HG03135 (cell line): ENCODE results near the gene PSMD2.
"Not testable (repeated sequence)": the region's sequence is repeated elsewhere in the genome, so short reads cannot be mapped to it uniquely, and the experiment has no call there.

ENCODE experiments used
- ATAC-seq: cut with Tn5 transposase; IDR thresholded peaks from one replicate; pipeline ENCODE4 v1.9.1; 2021; ENCODE audit warnings: mild to moderate bottlenecking, moderate library complexity; ENCODE audit not compliant: unreplicated experiment

Gene PSMD2

GRCh38 chr3:184298759-184299487 is at the start of gene PSMD2:
TSS of gene PSMD2 (plus strand) at chr3:184299241. CDS start at chr3:184299267, 26 bp downstream.
- ATAC-seq, result peak; percentile 92

DNA sequence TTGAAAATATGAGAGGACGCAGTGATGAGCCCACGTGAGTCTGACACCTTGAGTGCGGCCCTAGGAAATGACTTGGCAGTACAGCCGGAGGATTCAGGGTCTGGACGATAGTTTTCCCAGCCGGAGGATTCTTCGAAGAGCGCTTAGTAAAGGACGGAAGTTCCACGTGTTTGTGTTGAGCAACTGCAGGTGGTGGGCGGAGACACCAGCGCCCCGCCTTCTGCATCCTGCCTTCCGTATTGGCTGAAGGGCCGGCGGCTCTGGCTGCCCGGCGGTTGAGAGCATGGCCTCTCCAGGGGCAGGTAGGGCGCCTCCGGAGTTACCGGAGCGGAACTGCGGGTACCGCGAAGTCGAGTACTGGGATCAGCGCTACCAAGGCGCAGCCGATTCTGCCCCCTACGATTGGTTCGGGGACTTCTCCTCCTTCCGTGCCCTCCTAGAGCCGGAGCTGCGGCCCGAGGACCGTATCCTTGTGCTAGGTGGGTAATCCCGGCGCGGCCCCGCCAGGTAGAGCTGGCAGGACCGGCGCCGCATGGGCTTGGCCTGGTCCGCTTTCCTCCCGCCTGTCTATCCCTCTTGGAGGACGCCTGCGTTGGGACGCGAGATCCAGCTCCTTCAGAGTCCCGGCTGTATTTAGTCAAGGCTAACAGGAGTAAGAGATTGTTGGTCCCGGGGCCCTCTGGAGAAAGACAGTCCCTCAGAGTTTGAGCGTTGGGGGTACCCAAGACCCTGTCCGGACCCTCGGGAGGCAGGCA is 49.5 kb upstream of the PSMD2 start, which contains the start of gene EEF1AKMT4:
Gene EEF1AKMT4, plus strand, starts transcription at position 261 of the 755 bp plus-strand sequence. Its CDS starts 23 bp downstream, at position 284.
- peak; percentile 85 for ATAC-seq

- peak; percentile 66 for ATAC-seq
These were observed 48.7 kb upstream of the PSMD2 start for GRCh38 chr3:184250167-184250828.

DNA sequence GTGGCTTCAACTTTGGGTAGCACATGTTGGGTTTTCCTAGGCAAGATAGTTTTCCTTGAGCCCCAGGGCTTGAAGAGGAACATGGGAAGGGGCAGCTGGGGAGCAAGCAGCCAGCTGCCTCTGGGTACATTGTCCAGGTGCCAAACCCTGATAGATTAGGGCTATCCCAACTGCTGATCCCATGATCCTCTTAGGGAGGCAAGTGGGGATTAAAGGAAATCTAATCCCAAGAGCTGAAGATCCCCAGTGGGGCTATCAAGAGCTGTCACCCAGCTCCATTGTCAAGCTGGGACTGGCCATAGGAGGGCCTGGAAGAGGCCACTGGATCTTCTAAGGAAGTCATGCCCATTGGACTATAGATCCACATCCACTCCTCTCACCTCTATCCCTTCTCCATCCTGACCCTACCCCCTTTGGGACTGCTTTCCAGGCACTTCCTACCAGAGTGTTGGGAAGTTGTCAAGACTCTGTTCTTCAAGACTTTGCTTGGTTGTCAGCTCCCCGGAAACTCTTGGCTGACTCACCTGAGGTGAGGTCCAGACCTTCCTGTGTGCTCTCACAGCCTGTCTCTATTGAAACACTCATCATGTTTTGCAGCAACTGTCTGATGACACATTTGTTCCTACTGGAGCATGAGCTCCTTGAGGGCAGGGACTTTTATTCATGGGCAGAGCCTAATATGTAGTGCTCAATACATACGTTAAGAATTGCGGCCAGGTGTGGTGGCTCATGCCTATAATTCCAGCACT is 43.6 kb upstream of the PSMD2 start:
- ATAC-seq, result no peak

- ATAC-seq, result no peak
These were observed 41.7 kb upstream of the PSMD2 start for GRCh38 chr3:184257083-184257915.

DNA sequence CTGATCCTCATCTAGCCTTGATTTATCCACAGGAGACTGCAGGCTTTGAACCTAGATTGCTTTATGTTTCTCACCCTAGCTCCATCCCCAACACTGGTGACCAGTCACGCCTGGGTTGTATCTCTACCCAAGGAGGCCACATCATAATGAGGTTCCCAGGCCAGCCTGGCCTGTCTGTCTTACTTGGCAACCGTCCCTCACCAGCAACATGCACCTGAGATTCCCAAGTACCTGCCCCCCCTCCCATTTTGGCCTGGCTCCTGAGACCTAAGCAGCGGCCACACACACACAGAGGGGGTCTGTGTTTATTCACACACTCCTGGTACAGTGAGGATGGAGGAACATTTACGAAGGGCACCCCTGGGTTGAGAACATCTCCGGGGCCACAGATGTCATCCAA is 40.1 kb upstream of the PSMD2 start:
- no peak for ATAC-seq

DNA sequence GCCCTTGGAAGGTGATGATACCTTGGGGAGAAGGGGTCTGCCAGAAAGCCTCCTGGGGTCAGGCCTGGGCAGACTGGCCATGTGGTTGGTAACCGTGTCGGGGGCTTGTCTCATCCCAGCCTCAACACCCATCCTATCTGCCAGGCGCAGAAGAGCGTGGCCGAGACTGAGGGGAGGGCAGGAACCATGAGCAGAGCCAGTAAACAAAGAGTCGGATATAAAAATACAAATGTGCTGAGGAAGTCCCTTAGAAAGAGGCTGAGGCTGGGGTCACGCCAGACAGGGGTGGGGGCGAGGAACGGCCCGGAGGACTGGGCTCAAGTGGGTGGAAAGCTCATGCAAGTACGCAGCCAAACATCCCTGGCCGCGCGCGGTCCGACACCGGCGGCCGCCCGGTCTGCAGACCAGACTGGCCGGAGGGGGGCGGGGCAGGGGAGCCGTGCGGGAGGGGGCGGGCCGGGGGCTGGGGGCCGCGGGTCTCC is 39.6 kb upstream of the PSMD2 start:
- no peak for ATAC-seq

- ATAC-seq, result no peak
These were observed 38.9 kb upstream of the PSMD2 start for GRCh38 chr3:184259878-184260723.

DNA sequence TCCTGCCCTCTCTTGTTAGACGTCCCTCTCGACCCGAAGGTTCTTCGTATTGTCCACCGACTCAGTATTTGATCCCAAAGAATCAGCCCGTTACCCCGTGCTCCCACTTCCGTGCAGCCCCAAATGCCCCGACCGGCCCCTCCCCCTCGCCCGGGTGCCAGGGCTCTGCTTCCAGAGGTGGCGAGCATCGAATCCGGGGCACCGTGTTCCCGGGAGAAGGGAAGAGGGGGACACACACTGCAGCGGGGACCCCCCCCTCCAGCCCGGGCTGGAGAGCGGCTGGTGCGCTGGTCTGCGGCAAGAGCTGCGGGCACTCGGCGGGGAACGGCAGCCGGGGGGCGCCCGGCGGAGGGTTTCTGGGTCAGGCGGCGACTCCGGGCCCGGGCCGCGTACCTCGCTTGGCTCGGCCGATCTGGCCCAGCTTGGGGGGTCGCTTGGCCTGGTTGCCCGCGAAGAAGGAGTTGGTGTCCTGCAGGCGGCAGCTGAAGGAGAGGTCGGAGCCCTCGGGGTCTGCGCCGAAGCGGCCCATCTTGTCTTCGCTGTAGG is 38.2 kb upstream of the PSMD2 start:
- no peak for ATAC-seq

GRCh38 chr3:184261270-184261853 is 37.7 kb upstream of the PSMD2 start, which contains the start of gene CAMK2N2:
TSS of gene CAMK2N2 (minus strand) at chr3:184261553. CDS start at chr3:184261285, 268 bp downstream.
- ATAC-seq, result no peak

GRCh38 chr3:184261854-184262763 is 36.9 kb upstream of the PSMD2 start:
- no peak for ATAC-seq

DNA sequence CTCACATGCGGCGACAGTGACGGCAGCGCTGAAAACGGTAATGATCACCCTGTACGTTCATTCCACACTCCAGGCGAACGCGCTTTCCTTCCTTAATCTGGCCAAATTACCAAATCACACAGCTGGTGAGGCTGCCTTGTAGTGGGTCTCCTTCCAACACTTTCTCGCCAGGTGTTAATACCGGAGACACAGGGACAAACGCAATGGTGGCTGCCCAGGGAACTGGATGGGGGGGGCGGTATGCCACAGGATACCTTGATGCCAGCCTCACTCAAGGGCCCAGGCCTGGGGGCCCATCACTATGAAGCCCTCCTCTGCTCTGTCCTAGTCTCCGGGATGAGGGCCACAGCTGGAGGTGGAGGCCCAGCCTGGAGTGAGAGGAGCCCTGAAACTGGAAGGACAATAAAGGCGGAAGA is 36.3 kb upstream of the PSMD2 start:
- no peak for ATAC-seq

DNA sequence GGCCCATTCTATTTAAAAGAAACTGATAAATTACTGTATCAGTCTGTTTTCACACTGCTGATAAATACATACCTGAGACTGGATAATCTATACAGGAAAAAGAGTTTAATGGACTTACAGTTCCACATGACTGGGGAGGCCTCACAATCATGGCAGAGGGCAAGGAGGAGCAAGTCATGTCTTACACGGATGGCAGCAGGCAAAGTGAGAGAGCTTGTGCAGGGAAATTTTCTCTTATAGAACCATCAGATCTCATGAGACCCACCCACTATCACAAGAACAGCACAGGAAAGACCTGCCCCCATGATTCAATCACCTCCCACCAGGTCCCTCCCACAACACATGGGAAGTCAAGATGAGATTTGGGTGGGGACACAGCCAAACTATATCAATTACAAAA is 31.8 kb upstream of the PSMD2 start:
- not testable (repeated sequence) for ATAC-seq

DNA sequence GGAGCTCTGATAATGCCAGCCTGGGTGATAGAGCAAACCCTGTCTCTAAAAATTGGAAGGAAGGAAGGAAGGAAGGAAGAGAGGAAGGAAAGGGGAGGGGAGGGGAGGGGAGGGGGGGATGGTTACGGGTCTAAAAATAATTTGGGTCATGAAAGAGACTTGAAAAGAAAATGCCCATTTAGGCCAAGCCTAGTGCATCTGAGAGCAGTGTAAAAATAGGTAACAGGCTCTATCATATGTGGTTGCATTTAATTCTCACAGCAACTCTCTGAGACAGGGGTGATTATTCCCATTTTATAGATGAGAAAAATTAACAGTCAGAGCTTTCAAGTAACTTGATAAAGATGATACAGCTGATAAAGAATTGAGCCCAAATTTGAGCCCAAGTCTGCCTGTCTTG is 26.8 kb upstream of the PSMD2 start:
- no peak for ATAC-seq

- no peak for ATAC-seq
These were observed 23.7 kb upstream of the PSMD2 start for GRCh38 chr3:184275381-184275701.

GRCh38 chr3:184275961-184276910 is 22.8 kb upstream of the PSMD2 start, which contains the start of gene ECE2:
TSS of gene ECE2 (plus strand) at chr3:184276022. CDS start at chr3:184276154, 132 bp downstream.
- ATAC-seq, result no peak
